HG03064 (cell line): ENCODE results near the gene FZR1.

Experiments used
- ATAC-seq: cut with Tn5 transposase; IDR thresholded peaks from one replicate; pipeline ENCODE4 v1.9.1; 2021; ENCODE audit warnings: low read depth; ENCODE audit not compliant: unreplicated experiment

Gene FZR1

DNA sequence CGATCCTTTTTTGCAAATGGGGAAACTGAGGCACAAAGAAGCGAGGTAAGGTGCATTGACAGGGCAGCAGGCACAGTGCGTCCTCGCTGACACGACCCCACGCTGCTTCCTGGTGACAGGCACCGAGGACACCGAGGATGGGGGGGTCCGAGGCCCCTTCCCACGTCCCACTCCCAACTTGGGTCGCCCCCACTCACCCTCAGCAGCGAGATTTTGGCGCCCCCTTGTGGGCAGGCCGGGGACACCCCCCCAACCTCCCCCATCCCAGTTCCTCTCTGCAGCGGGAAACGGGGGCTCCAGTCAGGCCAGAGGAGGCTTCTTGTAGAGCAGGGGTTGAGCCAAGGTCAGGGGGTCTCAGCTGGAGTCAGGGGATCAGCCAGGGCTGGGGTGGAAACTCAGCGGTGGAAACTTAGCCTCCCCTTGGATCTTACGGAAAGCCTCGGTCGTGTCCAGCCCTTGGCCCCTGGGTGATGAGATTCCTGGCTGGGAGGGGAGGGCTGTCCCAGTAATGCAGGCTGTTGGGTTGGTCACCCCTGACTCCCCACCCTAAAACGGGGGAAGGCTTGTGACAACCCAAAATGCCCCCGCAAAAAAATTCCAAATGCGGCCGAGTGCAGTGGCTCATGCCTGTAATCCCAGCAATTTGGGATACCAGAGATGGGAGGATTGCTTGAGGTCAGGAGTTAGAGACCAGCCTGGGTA lies 34.0 kb upstream of the FZR1 start:
- ATAC-seq: no peak

DNA sequence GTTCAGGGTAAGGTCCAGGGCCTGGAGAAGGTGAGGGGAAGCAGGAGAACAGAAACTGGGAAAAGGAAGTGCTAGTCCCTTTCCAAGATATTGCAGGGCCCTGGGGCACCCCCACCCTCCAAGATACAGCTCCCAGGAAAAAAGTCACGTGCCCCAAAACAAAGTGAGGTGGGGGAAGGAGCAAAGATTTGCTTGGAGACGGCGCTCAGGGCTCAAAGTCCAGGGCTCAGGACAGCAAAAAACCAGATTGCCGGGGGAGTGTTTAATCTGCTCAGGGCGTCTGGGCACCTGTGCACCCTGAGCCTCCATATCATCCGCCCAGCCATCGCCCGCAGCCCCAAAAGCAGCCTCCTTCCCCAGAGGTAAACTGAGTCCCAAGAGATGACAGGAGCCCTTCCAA lies 32.1 kb upstream of the FZR1 start:
- no peak for ATAC-seq

DNA sequence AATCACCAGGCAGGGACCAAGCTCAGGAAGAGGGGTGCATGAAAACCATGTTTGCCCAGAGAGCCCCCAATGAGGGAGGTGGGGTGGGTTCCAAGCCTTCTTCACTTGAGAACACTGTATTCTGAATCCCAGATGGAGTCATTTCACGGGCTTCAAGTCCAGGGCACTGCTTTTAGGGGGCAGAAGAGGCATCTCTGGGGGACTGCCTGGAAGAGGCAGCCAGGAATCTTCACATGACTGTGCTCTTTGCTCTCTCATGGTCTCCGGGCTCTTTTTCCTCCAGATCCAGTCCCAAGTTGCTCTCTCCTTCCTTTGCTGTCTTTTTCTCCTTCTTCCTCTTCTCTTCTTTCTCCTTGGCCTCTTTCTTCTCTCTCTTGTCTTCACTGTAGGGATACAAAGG lies 31.5 kb upstream of the FZR1 start:
- no peak for ATAC-seq

DNA sequence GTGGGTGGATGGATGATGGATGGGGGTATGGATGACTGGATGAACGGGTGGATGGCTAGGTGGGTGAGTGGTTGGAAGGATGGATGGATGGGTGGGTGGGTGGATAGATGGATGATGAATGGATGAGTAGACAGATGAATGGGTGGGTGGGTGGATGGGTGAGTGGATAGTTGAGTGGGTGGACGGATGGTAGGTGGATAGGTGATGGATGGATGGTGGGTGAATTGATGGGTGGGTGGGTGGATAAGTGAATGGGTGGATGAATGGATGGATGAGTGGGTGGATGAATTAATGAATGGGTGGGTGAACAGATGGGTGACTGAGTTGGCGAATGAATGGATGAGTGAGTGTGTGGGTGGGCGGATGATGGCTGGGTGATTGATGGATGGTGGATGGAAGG lies 30.7 kb upstream of the FZR1 start:
- no peak for ATAC-seq

DNA sequence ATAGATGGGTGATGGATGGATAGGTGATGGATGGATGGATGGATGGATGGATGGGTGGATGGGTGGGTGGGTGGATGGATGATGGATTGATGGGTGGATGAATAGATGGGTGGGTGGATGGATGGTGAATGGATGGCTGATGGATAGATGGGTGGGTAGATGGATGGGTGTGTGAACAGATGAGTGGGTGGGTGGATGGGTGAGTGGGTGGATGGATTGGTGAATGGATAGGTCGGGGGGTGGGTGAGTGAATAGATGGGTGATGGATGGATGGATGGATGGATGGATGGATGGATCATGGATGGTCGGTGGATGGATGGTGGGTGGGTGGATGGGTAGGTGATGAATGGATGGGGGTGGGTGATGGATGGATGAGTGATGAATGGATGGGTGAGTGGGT lies 29.3 kb upstream of the FZR1 start:
- no peak for ATAC-seq

DNA sequence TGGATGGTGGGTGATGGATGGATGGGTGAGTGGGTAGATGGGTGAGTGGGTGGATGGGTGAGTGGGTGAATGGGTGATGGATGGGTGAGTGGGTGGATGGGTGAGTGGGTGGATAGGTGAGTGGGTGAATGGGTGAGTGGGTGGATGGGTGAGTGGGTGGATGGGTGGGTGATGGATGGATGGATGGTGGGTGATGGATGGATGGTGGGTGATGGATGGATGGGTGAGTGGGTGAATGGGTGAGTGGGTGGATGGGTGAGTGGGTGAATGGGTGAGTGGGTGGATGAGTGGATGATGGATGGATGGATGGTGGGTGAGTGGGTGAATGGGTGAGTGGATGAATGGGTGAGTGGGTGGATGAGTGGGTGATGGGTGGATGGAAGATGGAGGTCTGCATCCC lies 28.6 kb upstream of the FZR1 start:
- no peak for ATAC-seq

DNA sequence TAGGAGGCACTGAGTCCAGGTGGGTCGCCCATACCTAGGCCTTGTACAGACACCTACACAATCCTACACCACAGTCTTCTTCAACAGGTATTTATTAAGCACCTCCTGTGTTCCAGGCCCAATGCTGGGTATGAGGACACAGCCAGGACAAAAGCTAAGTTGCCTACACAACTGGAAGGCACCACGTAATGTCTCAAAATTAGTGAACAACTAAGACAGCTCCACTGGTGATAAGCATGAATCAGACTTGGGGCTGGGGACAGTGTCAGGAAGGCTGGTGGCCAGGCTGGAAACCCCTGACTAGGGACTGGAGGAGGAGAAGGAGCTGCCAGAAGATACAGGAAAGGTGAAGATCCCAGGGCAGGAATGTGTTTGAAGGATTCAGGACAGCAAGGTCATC lies 28.2 kb upstream of the FZR1 start:
- no peak for ATAC-seq

DNA sequence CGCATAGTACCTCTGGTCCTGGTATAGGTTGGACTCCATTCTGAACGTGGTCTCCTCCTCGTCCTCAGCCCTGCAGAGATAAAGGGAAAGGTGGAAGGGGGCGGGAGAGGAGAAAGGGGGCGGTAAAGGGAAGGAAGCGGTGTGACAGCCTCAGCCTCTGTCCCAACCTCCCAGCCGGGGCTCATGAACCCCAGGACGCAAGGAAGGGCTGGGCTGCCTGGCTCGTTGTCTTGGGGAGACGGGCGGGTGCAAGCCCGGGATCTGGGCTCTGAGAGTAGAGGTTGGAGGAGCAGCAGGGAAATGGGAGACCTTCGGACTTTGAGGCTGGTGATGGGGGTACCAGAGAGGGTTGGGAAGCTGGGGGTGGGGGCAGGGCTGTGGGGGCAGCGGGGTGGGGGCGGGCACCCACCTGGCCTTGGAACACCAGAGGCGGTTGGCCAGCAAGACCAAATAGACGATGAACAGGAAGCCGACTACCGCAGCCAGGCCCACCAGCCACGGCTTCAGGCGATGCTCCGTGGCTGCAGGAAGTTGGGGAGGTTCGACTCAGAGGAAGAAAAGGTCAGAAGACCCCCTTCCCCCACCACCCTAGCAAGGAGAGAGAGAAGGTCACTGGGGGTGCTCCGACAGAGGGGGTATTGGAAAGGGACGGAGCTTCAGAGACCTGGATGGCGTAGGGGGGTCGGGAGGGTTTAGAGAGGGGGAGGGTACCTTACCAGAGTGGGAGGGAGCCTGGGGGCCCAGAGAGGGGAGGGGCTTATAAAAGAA lies 27.5 kb upstream of the FZR1 start:
- no peak for ATAC-seq

DNA sequence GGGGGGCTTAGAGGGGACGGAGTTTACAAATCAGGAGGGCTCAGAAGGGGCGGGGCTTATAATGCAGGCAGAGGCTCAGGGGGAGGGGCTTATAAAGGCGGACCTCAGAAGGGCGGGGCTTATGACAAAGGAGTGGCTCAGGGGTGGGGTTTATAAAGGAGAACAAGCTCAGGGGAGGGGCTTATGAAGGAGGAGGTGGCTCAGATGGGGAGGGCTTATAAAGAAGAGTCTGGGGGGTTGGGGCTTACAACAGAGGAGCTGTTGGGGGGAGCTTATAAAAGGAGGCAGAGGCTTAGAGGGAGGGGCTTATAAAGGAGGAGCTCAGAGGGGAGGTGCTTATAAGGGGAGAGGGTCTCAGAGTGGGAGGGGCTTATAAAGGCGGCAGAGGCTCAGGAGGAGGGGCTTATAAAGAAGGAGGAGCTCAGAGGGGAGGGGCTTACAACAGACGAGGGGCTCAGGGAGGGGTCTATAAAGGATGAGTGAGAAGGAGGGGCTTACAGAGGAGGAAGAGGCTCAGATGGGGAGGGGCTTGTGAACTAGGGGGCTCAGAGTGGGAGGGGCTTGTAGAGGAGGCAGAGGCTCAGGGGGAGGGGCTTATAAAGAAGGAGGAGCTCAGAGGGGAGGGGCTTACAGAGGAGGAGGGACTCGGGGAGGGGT lies 26.8 kb upstream of the FZR1 start:
- ATAC-seq: no peak

DNA sequence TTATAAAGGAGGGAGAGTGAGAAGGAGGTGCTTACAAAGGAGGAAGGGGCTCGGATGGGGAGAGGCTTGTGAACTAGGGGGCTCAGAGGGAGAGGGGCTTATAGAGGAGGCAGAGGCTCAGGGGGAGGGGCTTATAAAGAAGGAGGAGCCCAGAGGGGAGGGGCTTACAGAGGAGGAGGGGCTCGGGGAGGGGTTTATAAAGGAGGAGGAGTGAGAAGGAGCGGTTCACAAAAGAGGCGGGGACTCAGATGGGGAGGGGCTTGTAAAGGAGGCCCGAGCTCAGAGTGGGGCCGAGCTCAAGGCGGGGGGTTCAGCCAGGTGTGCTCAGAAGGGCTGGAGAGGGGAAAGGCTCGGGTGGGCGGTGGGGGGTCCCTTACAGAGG lies 26.3 kb upstream of the FZR1 start:
- ATAC-seq: no peak

DNA sequence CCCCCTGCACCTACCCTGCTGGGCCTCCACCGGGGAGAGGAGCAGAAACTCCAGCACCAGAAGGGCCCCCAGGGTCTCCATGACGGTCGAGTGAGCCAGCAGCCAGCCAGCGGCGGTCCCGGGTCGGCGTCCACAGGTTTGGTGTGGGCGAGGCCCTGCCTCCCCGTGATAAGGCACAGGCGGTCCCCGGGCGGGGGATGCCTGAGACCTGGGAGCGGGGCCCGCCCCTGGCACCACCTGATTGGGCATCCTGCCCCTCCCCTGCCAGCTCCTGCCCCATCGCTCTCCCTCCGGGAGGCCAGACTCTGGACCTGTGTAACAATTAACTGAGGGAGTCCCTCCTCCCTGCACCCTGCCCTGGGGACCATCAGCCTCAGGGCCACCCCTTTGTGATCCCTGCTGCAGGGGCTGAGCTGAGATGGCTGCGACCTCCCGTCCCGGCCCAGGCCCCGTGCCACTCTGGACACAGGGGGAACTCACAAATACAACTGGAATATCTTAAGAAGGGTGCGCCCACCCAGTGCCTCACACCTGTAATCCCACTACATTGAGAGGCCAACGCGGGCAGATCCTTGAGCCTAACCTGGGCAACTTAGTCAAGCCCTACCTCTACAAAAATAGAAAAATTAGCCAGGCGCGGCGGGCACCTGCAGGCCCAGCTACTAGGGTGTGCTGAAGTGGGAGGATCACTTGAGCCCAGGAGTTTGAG lies 25.6 kb upstream of the FZR1 start, which contains the start of gene SMIM24:
TSS of gene SMIM24 (minus strand) at position 143 of the 709 bp plus-strand sequence. CDS start at position 81, 62 bp downstream.
- no peak for ATAC-seq

DNA sequence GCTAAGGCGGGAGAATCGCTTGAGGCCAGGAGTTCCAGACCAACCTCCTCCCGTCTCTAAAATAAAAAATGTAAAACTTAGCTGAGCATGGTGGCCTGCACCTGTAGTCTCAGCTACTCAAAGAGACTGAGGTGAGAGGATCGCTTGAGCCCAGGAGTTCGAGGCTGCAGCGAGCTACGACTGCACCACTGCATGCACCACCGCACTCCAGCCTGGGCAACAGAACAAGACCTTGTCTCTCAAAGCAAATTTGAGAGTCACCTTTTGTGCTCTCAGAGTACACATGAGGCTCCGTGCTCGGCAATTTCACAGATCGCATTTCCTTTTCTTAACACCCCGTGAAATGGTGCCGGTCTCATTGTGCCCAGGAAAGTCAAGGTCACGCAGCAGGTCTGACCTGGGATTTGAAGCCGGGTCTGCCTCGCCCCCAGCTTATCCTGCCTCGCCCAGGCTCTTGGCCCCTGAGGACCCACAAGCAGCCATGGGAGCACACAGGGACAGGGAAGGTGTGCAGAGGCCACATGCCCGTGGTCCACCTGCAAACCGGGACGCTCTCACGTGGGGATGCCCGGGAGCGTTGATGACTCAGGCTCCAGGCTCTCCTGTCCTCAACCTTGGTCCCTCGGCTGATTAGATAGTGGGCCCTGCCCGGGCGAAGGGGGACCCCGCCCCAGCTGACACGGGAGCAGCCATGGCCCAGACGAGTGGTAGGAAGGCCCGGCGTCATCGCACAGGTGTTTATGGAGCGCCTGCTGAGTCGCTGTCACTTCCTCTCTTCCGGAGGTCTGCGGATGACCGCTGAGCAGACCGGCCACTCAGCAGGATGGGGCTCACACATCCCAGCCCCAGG lies 24.6 kb upstream of the FZR1 start:
- ATAC-seq: no peak

DNA sequence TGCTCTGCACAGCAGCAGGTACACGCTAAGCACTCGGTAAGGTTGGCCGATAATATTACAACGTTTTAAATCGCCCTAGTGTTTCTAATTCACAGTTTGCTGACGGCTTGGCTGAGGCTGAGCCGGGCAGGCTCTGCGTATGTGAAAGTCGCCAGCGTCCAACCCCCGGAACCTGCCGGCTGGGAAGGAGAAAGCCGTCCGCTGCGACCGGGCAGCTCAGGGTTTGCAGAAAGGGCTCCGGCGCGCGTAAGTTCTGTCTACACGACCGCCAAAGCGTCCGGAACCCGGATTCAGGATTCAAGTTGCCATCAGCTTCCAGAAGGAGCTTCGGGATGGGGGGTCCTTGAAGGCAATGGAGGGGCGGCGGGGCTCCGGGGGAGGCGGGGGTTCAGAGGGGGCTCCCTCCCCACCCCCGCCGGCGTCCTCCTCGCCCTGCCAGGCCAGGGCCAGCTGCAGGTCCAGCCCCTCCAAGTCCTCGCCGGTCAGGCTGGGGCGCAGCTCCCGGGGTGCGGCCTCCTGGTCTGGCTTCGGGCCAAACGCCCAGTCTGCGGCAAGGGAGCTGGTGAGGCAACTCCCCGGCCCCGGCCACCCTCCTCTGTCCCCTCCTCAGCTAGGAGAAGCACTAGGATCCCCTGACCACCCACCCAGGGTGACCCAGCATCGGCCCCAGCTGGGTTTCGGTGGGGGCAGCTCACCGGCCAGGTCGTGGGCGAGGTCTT lies 23.4 kb upstream of the FZR1 start:
- ATAC-seq: no peak

DNA sequence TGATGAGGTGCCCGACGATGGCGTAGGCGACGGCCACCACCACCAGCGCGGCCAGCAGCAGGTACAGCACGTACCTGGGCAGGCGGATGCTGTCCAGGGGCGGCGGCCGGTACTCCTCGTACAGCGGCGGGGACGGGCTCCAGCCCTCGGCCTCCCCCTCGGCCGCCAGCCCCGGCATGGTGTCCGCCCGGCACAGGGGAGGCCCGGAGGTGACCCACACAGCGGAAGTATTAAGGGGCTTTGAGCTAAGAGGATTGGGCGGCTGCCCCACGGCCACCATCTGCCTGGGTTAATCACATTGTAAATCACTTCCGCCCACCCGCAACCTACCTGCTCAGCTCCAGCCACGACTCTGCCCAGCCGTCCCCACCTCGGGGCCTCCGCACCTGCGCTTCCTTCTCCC lies 22.9 kb upstream of the FZR1 start, which contains the start of gene SMIM44:
TSS of gene SMIM44 (minus strand) at position 216 of the 403 bp plus-strand sequence. CDS start at position 178, 38 bp downstream.
- ATAC-seq: no peak

DNA sequence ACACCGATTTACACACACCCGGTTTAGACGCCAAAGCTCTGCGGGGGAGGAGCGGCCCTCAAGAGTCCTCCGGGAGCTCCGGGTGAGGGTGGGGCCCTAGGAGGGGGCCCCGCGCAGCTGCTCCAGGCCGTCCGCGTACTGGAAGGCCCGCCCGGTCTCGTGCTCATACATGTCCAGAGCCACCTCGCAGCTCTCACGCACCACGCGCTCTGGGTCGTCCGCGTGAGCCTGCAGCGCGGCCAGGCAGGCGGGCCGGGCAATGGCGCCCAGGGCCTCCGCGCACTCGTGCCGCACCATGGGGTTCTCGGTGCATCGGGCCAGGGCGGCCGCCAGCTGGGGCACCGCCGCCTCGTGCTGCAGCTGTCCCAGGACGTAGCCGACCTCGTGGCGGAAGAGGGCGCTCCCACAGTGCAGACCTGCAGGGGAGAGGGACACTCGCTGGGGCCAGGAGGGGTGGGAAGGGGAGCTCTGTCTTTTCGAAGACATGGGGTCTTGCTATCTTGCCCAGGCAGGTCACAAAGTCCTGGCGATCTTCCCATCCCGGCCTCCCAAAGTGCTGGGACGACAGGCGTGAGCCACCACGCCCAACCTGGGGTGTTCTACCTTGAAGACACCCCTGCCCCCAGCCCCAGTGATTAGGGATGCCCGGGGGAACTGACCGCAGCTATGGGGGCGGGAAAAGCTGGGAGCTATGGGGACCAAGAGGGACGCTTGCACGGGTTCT lies 14.6 kb upstream of the FZR1 start:
- no peak for ATAC-seq

DNA sequence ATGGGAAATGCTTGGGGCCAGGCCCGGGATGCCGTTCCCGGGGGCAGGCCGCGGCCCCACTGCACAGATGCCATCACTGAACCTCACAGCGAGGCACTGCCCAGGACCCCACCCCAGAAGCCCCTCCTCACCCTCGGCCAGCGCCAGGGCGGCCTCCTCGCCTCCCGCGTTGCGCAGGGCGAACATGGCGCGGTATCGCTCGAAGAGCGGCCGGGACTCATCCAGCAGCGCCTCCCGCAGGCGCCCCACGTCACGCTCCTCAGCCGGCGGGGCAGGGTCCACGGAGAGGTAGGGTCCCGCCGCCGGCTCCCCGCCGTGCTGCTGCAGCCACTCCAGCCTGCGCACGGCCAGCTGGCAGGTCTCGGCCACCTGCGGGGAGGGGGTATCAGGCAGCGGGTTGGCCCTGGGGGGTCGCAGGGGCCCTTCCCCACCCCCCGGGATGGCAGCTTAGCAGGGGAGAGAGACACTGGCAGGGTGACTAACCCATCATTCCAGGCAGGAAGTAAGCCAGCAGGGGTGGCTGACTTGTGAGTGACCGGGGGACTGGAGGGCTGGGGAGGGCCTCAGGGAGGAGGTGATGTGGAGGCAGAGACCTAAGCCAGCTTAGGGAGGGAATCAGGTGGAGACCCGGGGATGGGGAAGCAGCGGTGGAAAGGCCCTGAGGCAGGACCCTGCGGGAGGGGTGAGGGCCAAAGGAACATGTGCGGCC lies 13.8 kb upstream of the FZR1 start:
- no peak for ATAC-seq

DNA sequence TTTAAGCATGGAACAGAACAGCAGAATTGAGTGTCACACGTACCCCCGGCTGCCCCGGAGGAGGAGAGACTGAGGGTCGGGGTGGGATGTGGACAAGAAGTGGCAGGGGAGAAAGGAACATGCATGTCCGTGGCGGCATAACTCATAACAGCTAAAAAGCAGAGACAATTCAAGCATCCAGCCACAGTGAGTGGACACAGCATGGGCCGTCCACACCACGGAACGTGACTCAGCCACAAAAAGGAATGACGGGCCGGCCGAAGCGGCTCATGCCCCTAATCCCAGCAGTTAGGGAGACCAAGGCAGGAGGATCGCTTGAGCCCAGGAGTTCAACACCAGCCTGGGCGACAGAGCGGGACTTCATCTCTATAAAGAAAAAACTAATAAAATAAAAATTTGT lies 13.2 kb upstream of the FZR1 start:
- no peak for ATAC-seq

DNA sequence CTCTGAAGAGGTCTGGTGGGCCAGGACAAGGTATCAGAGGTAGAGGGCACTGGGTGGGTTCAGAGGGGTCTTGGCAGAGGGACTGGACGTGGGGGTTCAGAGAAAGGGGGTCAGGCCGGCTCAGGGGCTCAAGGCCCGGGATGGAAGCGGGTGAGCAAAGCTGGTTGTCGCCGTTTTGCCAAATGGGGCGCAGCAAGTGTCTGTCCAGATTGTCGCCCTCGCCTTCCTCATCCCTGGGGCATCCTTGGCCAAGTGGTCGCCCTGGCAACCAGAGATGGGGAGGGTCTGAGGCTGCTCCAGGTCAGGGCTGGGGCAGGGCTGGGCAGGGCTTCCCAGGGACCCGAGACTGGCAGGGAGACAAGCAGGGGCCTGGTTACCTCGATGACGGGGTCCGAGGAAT lies 12.5 kb upstream of the FZR1 start:
- no peak for ATAC-seq
